BE2C (cell line): ENCODE measurements around the gene ATF1.

ENCODE experiments used
- DNase-seq: peaks from one replicate; pipeline ENCODE4 v3.0.0-alpha.2; 2020
- H3K27me3 ChIP-seq: fragments of 250-450 bp; sonication (Bioruptor Pico); 2 replicates; pipeline ENCODE4 v1.5.1; 2020; ENCODE audit warnings: mild to moderate bottlenecking
- H3K36me3 ChIP-seq: fragments of 250-450 bp; sonication (Bioruptor Pico); 2 replicates; pipeline ENCODE4 v1.5.1; 2020; ENCODE audit warnings: mild to moderate bottlenecking
- H3K4me1 ChIP-seq: fragments of 250-450 bp; sonication (Bioruptor Pico); 2 replicates; pipeline ENCODE4 v1.5.1; 2020
- H3K4me3 ChIP-seq: 2 replicates; pipeline ENCODE4 v1.5.1; 2011; ENCODE audit warnings: low read depth, low read length
- H3K9me3 ChIP-seq: fragments of 250-450 bp; sonication (Bioruptor Pico); 2 replicates; pipeline ENCODE4 v1.5.1; 2020
- CTCF ChIP-seq: IDR thresholded peaks from 2 replicates; pipeline ENCODE4 v1.5.1; 2012; ENCODE audit warnings: mild to moderate bottlenecking, low read depth, low read length

Gene ATF1

GRCh38 chr12:50747817-50748216, 16.1 kb upstream of the ATF1 start:
- Histone ChIP-seq H3K27me3 (no peaks in the 10 kb centered on the region), H3K4me1 (no peaks in the 10 kb centered on the region), H3K4me3 (no peak overlapping the region), H3K9me3 (no peaks in the 10 kb centered on the region), H3K36me3 (peaks cover 30% of the 10 kb centered on the region)
- TF ChIP-seq CTCF = no peak
- DNase-seq = no peak

GRCh38 chr12:50749459-50749882, 14.4 kb upstream of the ATF1 start:
- no peaks in the 10 kb centered on the region for H3K4me1 ChIP-seq
- H3K27me3 ChIP-seq = no peaks in the 10 kb centered on the region
- H3K4me3 ChIP-seq = no peak overlapping the region
- H3K36me3 ChIP-seq = peaks cover 22% of the 10 kb centered on the region
- no peaks in the 10 kb centered on the region for H3K9me3 ChIP-seq
- DNase-seq = no peak
- TF ChIP-seq CTCF = no peak

GRCh38 chr12:50750366-50750765, 13.5 kb upstream of the ATF1 start:
- no peaks in the 10 kb centered on the region for H3K4me1 ChIP-seq
- no peak for DNase-seq
- no peak for TF ChIP-seq CTCF
- H3K36me3 ChIP-seq = peaks cover 13% of the 10 kb centered on the region
- H3K4me3 ChIP-seq = no peak overlapping the region
- H3K27me3 ChIP-seq = no peaks in the 10 kb centered on the region
- no peaks in the 10 kb centered on the region for H3K9me3 ChIP-seq

GRCh38 chr12:50751948-50752721, 11.8 kb upstream of the ATF1 start:
- Histone ChIP-seq H3K27me3 (no peaks in the 10 kb centered on the region), H3K4me3 (no peak overlapping the region), H3K9me3 (no peaks in the 10 kb centered on the region; the same call in 1 of the 2 replicates), H3K36me3 (peaks cover 6% of the 10 kb centered on the region; the same call in 1 of the 2 replicates), H3K4me1 (no peaks in the 10 kb centered on the region)
- no peak for DNase-seq
- no peak for TF ChIP-seq CTCF

- Histone ChIP-seq H3K27me3 (no peaks in the 10 kb centered on the region), H3K9me3 (no peaks in the 10 kb centered on the region; the same call in 1 of the 2 replicates), H3K4me3 (no peak overlapping the region), H3K4me1 (no peaks in the 10 kb centered on the region), H3K36me3 (no peaks in the 10 kb centered on the region)
- DNase-seq = no peak
- no peak for TF ChIP-seq CTCF
Measured at GRCh38 chr12:50753232-50753769, 10.6 kb upstream of the ATF1 start.

GRCh38 chr12:50764286-50765094, 589 bp downstream of the ATF1 start:
- Histone ChIP-seq H3K9me3 (no peaks in the 10 kb centered on the region; the same call in 1 of the 2 replicates), H3K4me3 (peak overlapping the region; percentile 77), H3K4me1 (peaks cover 11% of the 10 kb centered on the region), H3K27me3 (no peaks in the 10 kb centered on the region), H3K36me3 (no peaks in the 10 kb centered on the region)
- DNase-seq = peak; percentile 76
- no peak for TF ChIP-seq CTCF
